Renal cortical epithelial cell (primary cell): ENCODE measurements around the gene UPK1A. TPM values are rescaled to one million over a fixed set of nuclear protein-coding genes. Genes with fewer than 3 reads are reported as not detected.

Experiments used
- DNase-seq: peaks from one replicate; pipeline ENCODE4 v3.0.0-alpha.2; 2011; ENCODE audit warnings: low read depth
- total RNA-seq: library from RNA; depleted of rRNA; stranded (reverse); fragments of >200 nt; gene quantifications from 2 replicates; pipeline ENCODE4 v1.2.3, GENCODE V29; 2014

Gene UPK1A
- total RNA-seq = not detected in 2 replicates

DNA sequence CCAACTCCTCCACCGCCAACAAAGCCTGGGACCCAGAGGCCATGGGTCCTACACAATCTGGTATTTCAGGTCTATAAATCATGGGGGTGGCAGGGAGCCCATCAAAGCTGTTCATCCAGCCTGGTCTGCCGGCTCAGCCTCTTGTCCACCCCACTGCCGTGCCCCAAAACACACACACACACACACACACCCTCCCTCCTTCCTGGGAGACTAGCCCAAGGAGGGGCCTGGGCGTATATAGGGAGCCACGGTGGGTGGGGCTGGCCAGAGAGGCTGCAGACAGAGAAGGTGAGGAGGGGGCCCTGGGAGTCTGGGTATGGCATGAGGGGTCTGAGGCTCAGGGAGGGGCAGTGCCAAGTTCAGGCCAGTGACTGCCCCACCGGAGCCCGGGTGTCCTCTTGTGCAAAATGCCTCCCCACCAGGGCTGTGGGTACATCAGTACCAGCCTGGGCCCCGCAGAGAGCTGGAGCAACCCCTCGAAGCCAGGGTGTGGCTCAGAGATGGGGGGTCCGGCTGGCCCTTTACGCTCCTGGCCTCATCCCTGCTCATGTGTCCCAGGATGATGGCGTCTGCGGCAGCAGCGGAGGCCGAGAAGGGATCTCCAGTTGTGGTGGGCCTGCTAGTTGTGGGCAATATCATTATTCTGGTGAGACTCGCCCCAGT is at the start of gene UPK1A:
TSS of gene UPK1A (plus strand) at position 267 of the 663 bp plus-strand sequence. CDS start at position 563, 296 bp downstream.
- DNase-seq = no peak

DNA sequence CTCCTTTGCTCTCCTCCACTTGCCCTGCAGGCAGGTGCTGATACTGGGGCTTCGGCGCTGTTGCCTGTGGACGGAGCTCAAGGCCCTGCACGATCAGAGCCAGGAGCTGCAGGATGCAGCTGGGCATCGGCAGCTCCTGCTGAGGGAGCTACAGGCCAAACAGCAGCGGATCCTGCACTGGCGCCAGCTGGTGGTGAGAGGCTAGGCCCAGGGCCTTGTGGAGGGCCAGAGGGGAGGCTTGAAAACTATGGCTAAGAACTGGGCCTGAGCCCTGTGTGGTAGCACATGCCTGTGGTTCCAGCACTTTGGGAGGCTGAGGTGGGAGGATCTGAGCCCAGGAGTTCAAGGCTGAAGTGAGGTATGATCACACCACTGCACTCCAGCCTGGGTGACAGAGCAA is 47.5 kb upstream of the UPK1A start:
- no peak for DNase-seq

DNA sequence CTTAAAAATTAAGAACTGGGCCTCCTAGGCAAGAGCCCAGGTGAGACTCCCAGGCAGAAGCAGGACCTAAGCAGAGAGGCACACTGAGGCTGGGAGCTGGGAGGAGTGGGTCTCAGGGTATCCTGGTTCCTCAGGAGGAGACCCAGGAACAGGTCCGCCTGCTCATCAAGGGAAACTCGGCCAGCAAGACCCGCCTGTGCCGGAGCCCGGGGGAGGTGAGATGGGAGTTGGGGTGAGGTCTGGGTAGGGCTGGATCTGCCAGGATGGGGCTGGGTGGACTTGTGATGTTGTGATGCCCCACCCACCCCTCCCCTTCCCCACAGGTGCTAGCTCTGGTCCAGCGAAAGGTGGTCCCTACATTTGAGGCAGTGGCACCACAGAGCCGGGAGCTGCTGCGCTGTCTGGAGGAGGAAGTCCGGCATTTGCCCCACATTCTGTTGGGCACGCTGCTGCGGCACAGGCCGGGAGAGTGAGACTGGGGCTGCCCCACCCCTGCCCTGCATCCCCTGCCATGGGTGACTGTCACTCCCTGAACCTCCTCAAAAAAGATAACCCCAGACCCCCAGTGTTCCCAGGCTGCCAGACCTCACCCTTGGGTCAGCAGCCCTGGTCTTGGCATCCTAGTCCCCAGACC is 46.9 kb upstream of the UPK1A start:
- DNase-seq = no peak

DNA sequence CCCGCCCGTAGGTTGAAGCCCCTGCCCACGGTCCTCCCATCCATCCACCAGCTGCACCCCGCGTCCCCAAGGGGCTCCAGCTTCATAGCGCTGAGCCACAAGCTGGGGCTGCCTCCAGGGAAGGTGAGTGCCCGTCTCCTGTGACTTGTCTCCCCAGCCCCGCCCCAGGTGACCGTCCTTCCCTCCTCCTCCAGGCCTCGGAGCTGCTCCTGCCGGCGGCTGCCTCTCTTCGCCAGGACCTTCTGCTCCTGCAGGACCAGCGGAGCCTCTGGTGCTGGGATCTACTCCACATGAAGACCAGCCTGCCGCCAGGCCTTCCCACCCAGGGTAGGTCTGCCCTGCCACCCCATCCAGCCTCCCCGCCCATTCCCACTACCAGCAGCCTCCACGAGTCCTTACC is 46.3 kb upstream of the UPK1A start:
- no peak for DNase-seq

DNA sequence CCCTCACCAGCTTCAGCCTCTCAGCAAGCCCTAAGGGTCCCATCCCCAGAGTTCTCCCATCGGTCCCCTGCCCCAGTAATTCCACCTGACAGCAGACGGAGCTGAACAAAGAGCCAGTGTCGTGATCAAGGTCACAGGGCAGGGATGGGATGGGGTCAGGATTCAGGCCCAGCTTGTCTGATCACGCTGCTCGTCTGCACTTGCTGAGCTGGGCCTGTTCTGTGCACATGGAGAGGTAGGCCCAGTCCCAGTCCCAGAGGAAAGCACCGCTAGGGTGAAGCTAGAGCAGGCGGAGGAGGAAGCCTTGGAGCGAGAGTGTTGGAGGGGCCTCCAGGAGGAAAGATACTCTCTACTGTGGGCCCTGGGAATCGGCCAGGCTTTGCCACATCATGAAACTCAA is 44.6 kb upstream of the UPK1A start:
- DNase-seq = no peak

DNA sequence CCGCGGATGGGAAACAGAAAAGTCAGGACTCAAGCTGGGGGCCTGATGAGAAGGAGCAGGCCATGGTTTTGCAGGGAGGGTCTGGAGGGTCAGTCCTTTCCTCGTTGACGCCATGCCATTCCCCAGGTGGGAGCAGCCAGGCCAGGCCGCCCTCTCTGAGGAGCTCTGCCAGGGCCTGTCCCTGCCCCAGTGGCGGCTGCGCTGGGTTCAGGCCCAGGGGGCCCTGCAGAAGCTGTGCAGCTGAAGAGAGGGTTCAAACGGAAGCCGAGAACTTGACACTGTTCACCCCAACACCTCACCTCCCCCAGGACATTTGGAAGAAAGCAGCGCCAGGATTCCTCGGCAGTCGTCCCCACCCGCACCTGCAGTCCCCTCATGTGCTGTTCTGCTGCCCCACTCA is 43.6 kb upstream of the UPK1A start:
- no peak for DNase-seq

DNA sequence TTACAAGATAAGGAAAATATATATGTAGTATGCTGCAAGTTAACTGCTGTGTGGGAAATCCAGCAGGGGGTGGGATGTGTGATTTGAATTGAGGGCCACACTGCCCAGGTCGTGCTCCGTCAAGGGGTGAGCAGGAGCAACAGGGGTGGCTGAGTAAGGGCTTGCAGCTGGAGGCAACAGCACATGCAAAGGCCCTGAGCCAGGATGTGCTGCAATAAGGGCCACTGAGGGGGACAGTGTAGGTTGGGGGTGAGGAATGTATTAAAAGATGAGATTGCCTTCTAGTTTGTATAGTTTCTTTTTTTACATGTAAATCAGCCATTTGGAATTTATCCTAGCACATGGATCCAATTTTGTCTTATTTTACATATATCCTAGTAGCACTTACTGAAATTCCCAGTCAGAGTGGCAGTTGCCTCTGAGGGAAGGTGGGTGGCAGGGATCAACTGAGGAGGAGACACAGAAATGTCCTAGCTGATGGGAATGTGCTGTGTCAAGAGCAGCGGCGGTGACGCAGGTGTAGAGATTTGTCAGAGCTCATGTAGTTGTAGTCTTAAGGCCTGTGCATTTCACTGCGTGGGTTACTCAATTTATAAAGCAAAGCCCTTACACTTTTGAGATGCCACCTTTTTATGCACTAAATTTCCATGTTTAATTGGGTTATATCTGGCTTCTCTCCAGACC is 42.8 kb upstream of the UPK1A start:
- DNase-seq = no peak

DNA sequence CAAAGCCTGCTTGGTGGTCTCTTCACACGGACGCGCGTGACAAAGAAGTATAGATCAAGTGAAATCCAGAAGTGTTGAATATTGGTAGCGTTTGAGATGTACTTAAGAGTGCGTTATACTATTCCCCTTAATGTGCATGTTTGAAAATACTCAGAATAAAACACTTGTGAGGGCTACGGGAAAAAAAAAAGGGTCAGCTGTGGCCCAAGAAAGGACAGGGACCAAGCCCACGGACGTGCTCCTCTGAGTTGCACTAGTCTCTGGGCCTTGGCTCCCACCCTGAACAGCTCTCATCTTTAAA is 38.1 kb upstream of the UPK1A start:
- DNase-seq = no peak

DNA sequence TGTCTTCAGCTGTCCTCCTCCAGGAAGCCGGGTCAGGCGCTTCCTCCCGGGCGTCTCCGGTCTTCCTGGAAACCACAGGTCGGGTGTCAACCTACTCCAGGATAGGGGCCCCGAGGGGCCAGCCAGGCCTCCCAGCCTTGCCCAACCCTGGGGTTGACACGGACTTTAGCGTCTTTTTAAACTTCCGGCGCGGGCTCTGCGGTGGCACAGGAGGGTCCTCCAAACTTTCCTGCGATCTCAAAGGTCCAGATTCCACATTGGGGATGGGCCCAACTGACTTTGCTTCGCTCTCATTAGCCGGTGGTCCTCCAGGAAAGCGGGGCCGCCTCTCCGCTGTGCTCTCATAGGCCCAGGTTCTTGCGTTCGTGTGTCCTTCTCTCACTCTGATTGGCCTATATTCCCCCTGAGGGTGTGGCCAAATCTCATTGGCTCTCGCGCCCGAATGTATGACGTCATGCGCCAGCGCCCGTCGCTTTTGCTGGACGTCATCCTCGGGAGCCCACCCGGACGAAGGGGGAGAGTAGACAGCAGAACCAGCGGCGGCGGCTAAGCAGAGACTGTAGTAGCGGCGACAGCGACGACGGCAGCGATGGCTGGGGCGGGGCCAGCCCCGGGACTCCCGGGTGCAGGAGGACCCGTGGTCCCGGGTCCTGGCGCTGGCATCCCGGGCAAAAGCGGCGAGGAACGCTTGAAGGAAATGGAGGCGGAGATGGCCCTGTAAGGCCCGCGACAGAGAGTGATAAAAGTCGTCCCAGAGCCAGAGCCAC is 37.6 kb upstream of the UPK1A start, which contains the start of gene RBM42:
TSS of gene RBM42 (plus strand) at position 472 of the 767 bp plus-strand sequence. CDS start at position 590, 118 bp downstream.
- peak; percentile 98 for DNase-seq

DNA sequence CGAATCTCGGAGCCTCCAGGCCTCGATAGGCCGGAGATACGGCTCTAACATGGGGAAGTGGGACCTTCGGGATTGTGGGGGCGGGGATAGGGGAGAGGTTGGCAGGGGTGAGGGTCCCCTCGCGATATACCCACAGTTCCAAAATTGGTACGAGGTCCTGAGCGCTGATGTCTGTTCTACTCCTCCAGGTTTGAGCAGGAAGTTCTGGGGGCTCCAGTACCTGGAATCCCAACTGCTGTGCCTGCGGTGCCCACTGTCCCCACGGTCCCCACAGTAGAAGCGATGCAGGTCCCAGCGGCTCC is 37.0 kb upstream of the UPK1A start:
- no peak for DNase-seq

DNA sequence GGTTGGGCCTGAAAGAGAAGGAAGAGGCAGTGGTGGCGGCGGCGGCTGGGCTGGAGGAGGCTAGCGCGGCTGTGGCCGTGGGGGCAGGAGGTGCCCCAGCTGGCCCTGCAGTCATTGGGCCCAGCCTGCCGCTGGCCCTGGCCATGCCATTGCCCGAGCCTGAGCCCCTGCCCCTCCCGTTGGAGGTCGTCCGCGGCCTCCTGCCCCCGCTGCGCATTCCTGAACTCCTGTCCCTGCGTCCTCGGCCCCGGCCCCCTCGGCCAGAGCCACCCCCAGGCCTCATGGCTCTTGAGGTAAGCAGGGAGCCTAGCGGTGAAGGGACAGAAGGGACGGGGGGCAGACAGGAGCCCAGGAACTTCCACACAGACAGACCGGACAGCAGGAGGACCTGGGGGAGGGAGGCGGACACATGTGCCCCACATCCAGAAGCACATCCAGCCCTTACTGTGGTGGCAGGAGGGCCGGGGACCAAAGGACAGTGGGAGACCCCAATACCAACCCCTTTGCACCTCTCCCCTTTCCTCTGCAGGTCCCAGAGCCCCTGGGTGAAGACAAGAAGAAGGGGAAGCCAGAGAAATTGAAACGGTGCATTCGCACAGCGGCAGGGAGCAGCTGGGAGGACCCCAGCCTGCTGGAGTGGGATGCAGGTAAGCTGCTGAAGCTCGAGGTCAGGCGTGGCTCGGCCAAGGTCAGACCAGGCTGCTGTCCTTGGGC is 32.4 kb upstream of the UPK1A start:
- DNase-seq = no peak

DNA sequence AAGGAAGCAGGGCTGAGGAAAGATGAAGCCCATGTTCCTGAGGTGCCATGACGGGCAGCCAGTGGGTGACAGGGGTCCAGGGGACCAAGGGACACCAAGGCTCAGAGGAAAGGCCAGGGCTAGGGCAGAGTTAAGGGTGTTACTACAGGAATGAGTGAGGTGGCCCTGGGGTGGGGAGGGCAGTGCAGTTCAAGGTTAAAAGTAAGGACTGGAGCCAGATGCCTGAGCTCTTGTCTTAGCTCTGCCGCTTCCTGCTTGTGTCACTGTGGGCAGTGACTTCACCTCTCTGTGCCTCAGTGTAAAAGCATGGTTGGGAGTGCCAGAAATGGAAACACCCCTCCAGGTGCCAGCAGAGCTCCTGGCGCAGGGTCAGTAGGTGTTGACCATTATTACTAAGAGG is 29.7 kb upstream of the UPK1A start:
- DNase-seq = no peak

DNA sequence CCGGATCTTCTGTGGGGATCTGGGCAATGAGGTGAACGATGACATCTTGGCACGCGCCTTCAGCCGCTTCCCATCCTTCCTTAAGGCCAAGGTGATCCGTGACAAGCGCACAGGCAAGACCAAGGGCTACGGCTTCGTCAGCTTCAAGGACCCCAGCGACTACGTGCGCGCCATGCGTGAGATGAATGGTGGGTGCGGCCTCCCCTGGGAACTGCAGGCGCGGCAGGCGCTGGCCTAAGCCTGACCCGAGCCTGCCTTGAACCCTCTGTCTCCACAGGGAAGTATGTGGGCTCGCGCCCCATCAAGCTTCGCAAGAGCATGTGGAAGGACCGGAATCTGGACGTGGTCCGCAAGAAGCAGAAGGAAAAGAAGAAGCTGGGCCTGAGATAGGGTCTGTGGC is 29.2 kb upstream of the UPK1A start:
- no peak for DNase-seq

DNA sequence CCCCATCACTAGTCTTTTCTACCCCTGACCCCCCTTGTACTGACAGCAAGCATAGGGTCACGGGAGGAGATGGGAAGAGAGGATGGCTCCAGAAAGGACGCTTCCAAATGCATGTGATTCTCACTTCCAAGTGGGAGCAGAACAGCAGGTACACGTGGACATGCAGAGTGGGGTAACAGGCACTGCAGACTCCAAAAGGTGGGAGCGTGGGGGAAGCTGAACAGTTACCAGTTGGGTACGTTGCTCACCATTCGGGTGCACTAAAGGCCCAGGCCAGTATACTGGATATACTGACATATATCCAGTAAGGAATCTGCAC is 27.0 kb upstream of the UPK1A start:
- DNase-seq = no peak

DNA sequence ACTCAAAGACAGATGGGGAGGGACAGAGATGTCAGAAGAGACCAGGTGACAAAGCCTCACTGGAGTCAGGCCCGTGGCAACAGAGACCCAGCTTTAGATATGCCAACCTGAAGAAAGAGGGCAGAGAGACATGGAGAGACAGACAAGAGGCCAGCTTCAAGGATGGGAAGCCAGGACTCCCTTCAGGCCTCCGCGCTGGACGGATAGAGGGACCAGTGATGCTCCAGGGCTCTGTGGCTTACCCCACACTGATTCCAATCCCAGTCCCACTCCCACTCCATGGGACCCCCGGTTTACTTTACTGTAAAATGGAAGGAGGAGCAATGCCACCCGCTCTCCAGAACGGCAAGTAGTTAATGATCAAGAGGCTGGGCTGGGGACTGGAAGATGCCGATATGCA is 26.5 kb upstream of the UPK1A start:
- no peak for DNase-seq

DNA sequence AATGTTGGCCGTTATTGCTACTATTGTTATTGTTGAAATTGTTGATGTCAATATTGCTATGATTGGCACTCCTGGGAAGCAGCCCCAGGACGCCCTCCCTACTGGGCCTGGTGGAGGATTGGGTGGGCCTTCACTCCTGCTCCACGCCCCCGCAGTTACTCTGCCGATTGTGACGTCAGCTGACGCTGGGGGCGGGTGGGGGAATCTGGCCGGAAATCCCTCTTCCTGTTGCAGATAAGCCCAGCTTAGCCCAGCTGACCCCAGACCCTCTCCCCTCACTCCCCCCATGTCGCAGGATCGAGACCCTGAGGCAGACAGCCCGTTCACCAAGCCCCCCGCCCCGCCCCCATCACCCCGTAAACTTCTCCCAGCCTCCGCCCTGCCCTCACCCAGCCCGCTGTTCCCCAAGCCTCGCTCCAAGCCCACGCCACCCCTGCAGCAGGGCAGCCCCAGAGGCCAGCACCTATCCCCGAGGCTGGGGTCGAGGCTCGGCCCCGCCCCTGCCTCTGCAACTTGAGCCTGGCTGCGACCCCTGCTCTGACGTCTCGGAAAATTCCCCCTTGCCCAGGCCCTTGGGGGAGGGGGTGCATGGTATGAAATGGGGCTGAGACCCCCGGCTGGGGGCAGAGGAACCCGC is 24.7 kb upstream of the UPK1A start, which contains the start of gene ETV2:
TSS of gene ETV2 (plus strand) at position 231 of the 637 bp plus-strand sequence. CDS start 716 bp downstream, outside the sequence.
- DNase-seq = no peak

DNA sequence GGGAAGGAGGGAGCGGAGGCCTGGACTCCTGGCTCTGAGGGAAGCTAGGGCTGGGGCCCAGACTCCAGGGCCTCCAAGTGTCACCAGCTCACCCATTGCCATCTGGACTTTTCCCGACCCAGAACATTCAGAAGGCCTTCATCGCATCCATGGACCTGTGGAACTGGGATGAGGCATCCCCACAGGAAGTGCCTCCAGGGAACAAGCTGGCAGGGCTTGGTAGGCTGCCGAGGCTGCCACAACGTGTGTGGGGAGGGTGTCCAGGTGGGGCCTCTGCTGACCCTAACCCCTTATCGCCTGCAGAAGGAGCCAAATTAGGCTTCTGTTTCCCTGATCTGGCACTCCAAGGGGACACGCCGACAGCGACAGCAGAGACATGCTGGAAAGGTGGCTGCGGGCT is 24.0 kb upstream of the UPK1A start:
- no peak for DNase-seq

DNA sequence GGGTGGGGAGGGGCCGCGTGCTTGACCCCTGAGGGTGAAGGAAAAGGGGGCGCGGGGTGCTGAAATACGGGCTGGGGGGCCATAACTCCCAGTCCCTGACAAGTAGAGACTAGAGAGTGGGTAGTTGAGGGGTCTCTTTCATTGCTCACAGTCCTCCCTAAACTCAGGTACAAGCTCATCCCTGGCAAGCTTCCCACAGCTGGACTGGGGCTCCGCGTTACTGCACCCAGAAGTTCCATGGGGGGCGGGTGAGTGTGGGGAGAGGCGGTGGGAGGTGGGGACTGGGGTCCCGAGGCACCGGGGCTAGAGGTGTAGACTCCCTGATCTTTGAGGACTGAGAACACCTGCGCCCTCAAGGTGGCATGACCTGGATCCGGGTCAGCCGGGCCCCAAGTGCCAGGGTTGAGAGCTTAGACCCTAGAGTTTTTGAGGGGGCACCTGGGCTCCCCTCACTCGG is 23.5 kb upstream of the UPK1A start:
- no peak for DNase-seq

DNA sequence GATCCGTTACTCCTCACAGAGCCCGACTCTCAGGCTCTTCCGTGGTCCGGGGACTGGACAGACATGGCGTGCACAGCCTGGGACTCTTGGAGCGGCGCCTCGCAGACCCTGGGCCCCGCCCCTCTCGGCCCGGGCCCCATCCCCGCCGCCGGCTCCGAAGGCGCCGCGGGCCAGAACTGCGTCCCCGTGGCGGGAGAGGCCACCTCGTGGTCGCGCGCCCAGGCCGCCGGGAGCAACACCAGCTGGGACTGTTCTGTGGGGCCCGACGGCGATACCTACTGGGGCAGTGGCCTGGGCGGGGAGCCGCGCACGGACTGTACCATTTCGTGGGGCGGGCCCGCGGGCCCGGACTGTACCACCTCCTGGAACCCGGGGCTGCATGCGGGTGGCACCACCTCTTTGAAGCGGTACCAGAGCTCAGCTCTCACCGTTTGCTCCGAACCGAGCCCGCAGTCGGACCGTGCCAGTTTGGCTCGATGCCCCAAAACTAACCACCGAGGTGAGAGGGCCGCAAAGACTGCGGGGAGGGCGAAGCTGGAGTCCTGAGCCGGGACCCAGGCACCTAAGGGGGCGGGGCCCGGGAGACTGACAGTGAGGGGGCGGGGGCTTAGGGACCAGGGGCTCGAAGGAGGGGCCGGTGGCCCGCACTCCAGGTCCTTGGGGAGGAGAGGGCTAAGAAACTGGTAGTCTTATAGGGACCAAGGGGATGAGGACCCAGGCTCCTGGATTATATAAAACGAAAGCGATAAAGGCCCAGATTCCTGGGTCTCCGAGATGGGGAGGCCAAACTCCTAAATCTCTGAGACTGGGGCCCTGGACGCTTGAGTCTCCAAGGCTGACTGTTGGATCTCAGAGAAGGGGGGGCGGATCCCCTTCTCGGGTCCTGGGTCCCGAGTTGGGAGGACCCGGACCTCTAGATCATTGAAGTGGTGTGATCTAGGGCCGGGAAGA is 22.8 kb upstream of the UPK1A start:
- peak; percentile 38 for DNase-seq
